ENCODE measurements around the gene ANGPTL2. TPM values are rescaled to one million over a fixed set of nuclear protein-coding genes. Genes with fewer than 3 reads are reported as not detected.

ANGPTL2 gene
- total and polyA plus RNA-seq, 2 experiments from 2014 or later: 3.0 to 5.8 TPM

GRCh38 chr9:127167560-127168326 is 45.3 kb upstream of the ANGPTL2 start:
- Histone ChIP-seq H3K36me3 (no peaks in the 10 kb centered on the region), H3K27me3 (no peaks in the 10 kb centered on the region), H3K4me1 (ENCODE audit: low read depth) (no peaks in the 10 kb centered on the region), H3K4me3 (no peak overlapping the region), H3K27ac (no peak overlapping the region), H3K9me3 (ENCODE audit: low read depth) (no peaks in the 10 kb centered on the region)
- no peak for DNase-seq (ENCODE audit: low read depth in 1 of 2, low spot score in 1 of 2)
- no peak for TF ChIP-seq CTCF (IDR thresholded peaks at IDR 0.05; ENCODE audit: low read depth, low read length)

- no peaks in the 10 kb centered on the region for H3K9me3 ChIP-seq (ENCODE audit: low read depth)
- peak in 1 of 2 donors; percentile 37 for DNase-seq (ENCODE audit: low read depth in 1 of 2, low spot score in 1 of 2)
- no peaks in the 10 kb centered on the region for H3K27me3 ChIP-seq
- no peaks in the 10 kb centered on the region for H3K4me1 ChIP-seq (ENCODE audit: low read depth)
- TF ChIP-seq CTCF (IDR thresholded peaks at IDR 0.05; ENCODE audit: low read depth, low read length): no peak
- H3K27ac ChIP-seq: no peak overlapping the region
- H3K36me3 ChIP-seq: no peaks in the 10 kb centered on the region
- H3K4me3 ChIP-seq: no peak overlapping the region
Observed at GRCh38 chr9:127166651-127167524, 44.5 kb upstream of the ANGPTL2 start.

- no peaks in the 10 kb centered on the region for H3K36me3 ChIP-seq
- no peaks in the 10 kb centered on the region for H3K4me1 ChIP-seq (ENCODE audit: low read depth)
- no peaks in the 10 kb centered on the region for H3K9me3 ChIP-seq (ENCODE audit: low read depth)
- H3K27me3 ChIP-seq: no peaks in the 10 kb centered on the region
- TF ChIP-seq CTCF (IDR thresholded peaks at IDR 0.05; ENCODE audit: low read depth, low read length): no peak
- H3K27ac ChIP-seq: no peak overlapping the region
- H3K4me3 ChIP-seq: no peak overlapping the region
- no peak for DNase-seq (ENCODE audit: low read depth in 1 of 2, low spot score in 1 of 2)
Observed at GRCh38 chr9:127166111-127166510, 43.7 kb upstream of the ANGPTL2 start.

- no peak for TF ChIP-seq CTCF (IDR thresholded peaks at IDR 0.05; ENCODE audit: low read depth, low read length)
- H3K4me3 ChIP-seq: no peak overlapping the region
- H3K36me3 ChIP-seq: no peaks in the 10 kb centered on the region
- H3K9me3 ChIP-seq (ENCODE audit: low read depth): no peaks in the 10 kb centered on the region
- H3K4me1 ChIP-seq (ENCODE audit: low read depth): no peaks in the 10 kb centered on the region
- H3K27ac ChIP-seq: no peak overlapping the region
- DNase-seq (ENCODE audit: low read depth in 1 of 2, low spot score in 1 of 2): no peak
- H3K27me3 ChIP-seq: no peaks in the 10 kb centered on the region
Observed at GRCh38 chr9:127165116-127165515, 42.7 kb upstream of the ANGPTL2 start.

- peak in 1 of 2 donors; percentile 77 for DNase-seq (ENCODE audit: low read depth in 1 of 2, low spot score in 1 of 2)
- TF ChIP-seq CTCF (IDR thresholded peaks at IDR 0.05; ENCODE audit: low read depth, low read length): no peak
- no peak overlapping the region for H3K4me3 ChIP-seq
- no peaks in the 10 kb centered on the region for H3K9me3 ChIP-seq (ENCODE audit: low read depth)
- no peaks in the 10 kb centered on the region for H3K4me1 ChIP-seq (ENCODE audit: low read depth)
- H3K27ac ChIP-seq: no peak overlapping the region
- H3K36me3 ChIP-seq: no peaks in the 10 kb centered on the region
- no peaks in the 10 kb centered on the region for H3K27me3 ChIP-seq
Observed at GRCh38 chr9:127163409-127163808, 41.0 kb upstream of the ANGPTL2 start.

Measured in cardiac muscle cell (in vitro differentiated cells and primary cell).